ENCODE data around the gene TRO. TPM values are rescaled to one million over a fixed set of nuclear protein-coding genes. Genes with fewer than 3 reads are reported as not detected.
A peak's percentile ranks its signal among the peaks of the same experiment; 100 is the strongest.

TRO gene
- total RNA-seq, 1 experiment from 2014 or later: 51.0 TPM

DNA sequence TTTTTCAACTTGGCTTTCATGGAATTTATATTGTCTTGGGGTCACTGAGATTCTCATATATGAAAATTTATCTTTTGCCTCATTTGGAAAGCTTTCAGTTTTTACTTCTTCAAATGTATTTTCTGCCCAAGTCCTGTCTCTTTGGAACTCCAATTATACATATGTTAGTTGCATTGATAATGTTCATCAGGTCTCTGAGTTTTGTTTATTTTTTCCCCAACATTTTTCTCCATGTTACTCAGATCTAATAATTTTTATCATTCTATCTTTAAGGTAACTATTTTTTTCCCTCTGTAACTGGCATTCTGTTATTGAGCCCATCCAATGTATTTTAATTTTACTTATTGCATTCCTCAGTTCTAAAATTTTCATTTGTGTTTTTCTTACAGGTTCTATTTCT, 10.7 kb upstream of the TRO start:
- no peaks in the 10 kb centered on the region for H3K27me3 Mint-ChIP-seq (ENCODE audit: low read depth)
- POLR2A ChIA-PET: no interaction called here
- H3K27ac Mint-ChIP-seq: no peak overlapping the region
- CTCF ChIA-PET: no interaction called here
- no peaks in the 10 kb centered on the region for H3K36me3 Mint-ChIP-seq
- DNase-seq (ENCODE audit: low spot score) (no peak), ATAC-seq (no peak)
- H3K4me3 Mint-ChIP-seq: no peak overlapping the region
- TF ChIP-seq, protein P1, sequence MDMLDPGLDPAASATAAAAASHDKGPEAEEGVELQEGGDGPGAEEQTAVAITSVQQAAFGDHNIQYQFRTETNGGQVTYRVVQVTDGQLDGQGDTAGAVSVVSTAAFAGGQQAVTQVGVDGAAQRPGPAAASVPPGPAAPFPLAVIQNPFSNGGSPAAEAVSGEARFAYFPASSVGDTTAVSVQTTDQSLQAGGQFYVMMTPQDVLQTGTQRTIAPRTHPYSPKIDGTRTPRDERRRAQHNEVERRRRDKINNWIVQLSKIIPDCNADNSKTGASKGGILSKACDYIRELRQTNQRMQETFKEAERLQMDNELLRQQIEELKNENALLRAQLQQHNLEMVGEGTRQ (CRISPR knock-in tag; IDR thresholded peaks at IDR 0.05): no peak
- TF ChIP-seq ZNF671 (CRISPR knock-in tag; IDR thresholded peaks at IDR 0.05): no peak
- TF ChIP-seq, protein P2, sequence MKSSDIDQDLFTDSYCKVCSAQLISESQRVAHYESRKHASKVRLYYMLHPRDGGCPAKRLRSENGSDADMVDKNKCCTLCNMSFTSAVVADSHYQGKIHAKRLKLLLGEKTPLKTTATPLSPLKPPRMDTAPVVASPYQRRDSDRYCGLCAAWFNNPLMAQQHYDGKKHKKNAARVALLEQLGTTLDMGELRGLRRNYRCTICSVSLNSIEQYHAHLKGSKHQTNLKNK (CRISPR knock-in tag; IDR thresholded peaks at IDR 0.05): no peak
- TF ChIP-seq, protein P3, sequence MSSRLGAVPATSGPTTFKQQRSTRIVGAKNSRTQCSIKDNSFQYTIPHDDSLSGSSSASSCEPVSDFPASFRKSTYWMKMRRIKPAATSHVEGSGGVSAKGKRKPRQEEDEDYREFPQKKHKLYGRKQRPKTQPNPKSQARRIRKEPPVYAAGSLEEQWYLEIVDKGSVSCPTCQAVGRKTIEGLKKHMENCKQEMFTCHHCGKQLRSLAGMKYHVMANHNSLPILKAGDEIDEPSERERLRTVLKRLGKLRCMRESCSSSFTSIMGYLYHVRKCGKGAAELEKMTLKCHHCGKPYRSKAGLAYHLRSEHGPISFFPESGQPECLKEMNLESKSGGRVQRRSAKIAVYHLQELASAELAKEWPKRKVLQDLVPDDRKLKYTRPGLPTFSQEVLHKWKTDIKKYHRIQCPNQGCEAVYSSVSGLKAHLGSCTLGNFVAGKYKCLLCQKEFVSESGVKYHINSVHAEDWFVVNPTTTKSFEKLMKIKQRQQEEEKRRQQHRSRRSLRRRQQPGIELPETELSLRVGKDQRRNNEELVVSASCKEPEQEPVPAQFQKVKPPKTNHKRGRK (CRISPR knock-in tag; IDR thresholded peaks at IDR 0.05; ENCODE audit: borderline replicate concordance): no peak
- TF ChIP-seq, protein P4, sequence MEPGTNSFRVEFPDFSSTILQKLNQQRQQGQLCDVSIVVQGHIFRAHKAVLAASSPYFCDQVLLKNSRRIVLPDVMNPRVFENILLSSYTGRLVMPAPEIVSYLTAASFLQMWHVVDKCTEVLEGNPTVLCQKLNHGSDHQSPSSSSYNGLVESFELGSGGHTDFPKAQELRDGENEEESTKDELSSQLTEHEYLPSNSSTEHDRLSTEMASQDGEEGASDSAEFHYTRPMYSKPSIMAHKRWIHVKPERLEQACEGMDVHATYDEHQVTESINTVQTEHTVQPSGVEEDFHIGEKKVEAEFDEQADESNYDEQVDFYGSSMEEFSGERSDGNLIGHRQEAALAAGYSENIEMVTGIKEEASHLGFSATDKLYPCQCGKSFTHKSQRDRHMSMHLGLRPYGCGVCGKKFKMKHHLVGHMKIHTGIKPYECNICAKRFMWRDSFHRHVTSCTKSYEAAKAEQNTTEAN (CRISPR knock-in tag; IDR thresholded peaks at IDR 0.05): no peak
- no peak for TF ChIP-seq RELA (CRISPR knock-in tag; IDR thresholded peaks at IDR 0.05; ENCODE audit: borderline replicate concordance)
- no peak for TF ChIP-seq JUN (CRISPR knock-in tag; IDR thresholded peaks at IDR 0.05)
- TF ChIP-seq ATF1 (CRISPR knock-in tag; IDR thresholded peaks at IDR 0.05): no peak
- TF ChIP-seq, protein P5, sequence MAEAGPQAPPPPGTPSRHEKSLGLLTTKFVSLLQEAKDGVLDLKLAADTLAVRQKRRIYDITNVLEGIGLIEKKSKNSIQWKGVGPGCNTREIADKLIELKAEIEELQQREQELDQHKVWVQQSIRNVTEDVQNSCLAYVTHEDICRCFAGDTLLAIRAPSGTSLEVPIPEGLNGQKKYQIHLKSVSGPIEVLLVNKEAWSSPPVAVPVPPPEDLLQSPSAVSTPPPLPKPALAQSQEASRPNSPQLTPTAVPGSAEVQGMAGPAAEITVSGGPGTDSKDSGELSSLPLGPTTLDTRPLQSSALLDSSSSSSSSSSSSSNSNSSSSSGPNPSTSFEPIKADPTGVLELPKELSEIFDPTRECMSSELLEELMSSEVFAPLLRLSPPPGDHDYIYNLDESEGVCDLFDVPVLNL (CRISPR knock-in tag; IDR thresholded peaks at IDR 0.05; ENCODE audit: borderline replicate concordance, low read depth): no peak
- TF ChIP-seq ETV6 (CRISPR knock-in tag; IDR thresholded peaks at IDR 0.05): no peak
- TF ChIP-seq ZNF317 (CRISPR knock-in tag; IDR thresholded peaks at IDR 0.05; ENCODE audit: borderline replicate concordance, low read depth): no peak
- TF ChIP-seq IRF2 (CRISPR knock-in tag; IDR thresholded peaks at IDR 0.05; ENCODE audit: borderline replicate concordance, low read depth): no peak
- TF ChIP-seq SP1 (CRISPR knock-in tag; conservative IDR thresholded peaks at IDR 0.05): no peak
- TF ChIP-seq, protein P6, sequence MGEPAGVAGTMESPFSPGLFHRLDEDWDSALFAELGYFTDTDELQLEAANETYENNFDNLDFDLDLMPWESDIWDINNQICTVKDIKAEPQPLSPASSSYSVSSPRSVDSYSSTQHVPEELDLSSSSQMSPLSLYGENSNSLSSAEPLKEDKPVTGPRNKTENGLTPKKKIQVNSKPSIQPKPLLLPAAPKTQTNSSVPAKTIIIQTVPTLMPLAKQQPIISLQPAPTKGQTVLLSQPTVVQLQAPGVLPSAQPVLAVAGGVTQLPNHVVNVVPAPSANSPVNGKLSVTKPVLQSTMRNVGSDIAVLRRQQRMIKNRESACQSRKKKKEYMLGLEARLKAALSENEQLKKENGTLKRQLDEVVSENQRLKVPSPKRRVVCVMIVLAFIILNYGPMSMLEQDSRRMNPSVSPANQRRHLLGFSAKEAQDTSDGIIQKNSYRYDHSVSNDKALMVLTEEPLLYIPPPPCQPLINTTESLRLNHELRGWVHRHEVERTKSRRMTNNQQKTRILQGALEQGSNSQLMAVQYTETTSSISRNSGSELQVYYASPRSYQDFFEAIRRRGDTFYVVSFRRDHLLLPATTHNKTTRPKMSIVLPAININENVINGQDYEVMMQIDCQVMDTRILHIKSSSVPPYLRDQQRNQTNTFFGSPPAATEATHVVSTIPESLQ (CRISPR knock-in tag; IDR thresholded peaks at IDR 0.05): no peak
- no peak for TF ChIP-seq CREB1 (CRISPR knock-in tag; IDR thresholded peaks at IDR 0.05)
- TF ChIP-seq EMX1 (CRISPR knock-in tag; IDR thresholded peaks at IDR 0.05): no peak
- TF ChIP-seq, protein P7, sequence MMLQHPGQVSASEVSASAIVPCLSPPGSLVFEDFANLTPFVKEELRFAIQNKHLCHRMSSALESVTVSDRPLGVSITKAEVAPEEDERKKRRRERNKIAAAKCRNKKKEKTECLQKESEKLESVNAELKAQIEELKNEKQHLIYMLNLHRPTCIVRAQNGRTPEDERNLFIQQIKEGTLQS (CRISPR knock-in tag; conservative IDR thresholded peaks at IDR 0.05): no peak
- H3K4me1 Mint-ChIP-seq: no peaks in the 10 kb centered on the region
- peaks cover 29% of the 10 kb centered on the region for H3K9me3 Mint-ChIP-seq

DNA sequence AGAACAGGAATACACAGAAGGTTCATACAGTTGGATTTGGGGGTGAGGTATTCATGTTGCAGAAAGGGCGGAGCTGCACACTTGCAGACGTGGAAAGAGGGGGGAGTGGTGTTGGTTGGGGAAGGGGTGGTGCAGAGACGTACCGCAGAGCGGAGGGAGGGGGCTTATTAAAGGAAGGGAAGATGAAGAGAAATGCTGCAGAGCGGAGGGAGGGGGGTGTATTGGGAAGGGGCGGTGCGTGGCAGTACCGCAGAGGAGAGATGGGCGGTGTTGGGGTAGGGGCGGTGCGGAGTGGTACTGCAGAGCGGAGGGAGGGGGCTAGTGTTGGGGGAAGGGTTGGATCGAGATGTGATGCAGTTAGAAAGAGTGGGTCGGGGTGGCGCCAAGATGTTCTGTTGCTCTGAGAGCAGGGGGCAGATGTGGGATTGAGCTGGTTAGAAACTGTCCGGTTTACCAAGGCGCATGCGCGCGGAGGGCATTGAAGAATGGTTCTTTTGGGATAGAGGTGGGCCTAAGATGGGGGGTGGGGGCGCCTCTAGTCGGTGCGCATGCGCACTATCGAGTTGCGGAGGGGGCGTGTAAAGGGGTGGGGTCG, 900 bp downstream of the TRO start:
- ChIA-PET CTCF (interaction anchor here (0.6 to 1.7 kb wide), 5 partner anchors 30 to 282 kb away, joined by 3 to 6 read pairs (median 4); partner anchors contain the start of genes APEX2 and MAGED2), POLR2A (interaction anchor here (0.6 to 0.7 kb wide), 2 partner anchors 78 to 221 kb away, joined by 3 read pairs; partner anchors contain the start of gene APEX2)
- peak; percentile 75 for DNase-seq (ENCODE audit: low spot score)
- H3K4me3 Mint-ChIP-seq: peak overlapping the region; percentile 97
- H3K36me3 Mint-ChIP-seq: peaks cover 17% of the 10 kb centered on the region; the same call in 1 of the 2 replicates
- no peaks in the 10 kb centered on the region; the same call in 1 of the 2 replicates for H3K27me3 Mint-ChIP-seq (ENCODE audit: low read depth)
- peak overlapping the region; percentile 91 for H3K27ac Mint-ChIP-seq
- ATAC-seq: peak; percentile 89
- H3K9me3 Mint-ChIP-seq: no peaks in the 10 kb centered on the region
- 0 out of 2 replicates have a peak, but pooled peaks cover 3% of the 10 kb centered on the region for H3K4me1 Mint-ChIP-seq
- TF ChIP-seq, protein P3 (CRISPR knock-in tag; IDR thresholded peaks at IDR 0.05; ENCODE audit: borderline replicate concordance): no peak
- TF ChIP-seq ATF1 (CRISPR knock-in tag; IDR thresholded peaks at IDR 0.05) (no peak), ZNF138 (CRISPR knock-in tag; conservative IDR thresholded peaks at IDR 0.05) (no peak), HMGA2 (CRISPR knock-in tag; IDR thresholded peaks at IDR 0.05) (no peak)
- TF ChIP-seq, protein P1 (CRISPR knock-in tag; IDR thresholded peaks at IDR 0.05): no peak

Measured in WTC11 (cell line).